MM.1S (cell line): ENCODE measurements around the gene RHOV.

Experiments used
- EZH2 ChIP-seq: fragments of 300-600 bp; sonication (generic); optimal IDR thresholded peaks from 2 replicates; pipeline ENCODE3; 2017; ENCODE audit warnings: low read depth, mild to moderate bottlenecking, antibody characterized with exemption, low read length, mixed read lengths
- EZH2phosphoT487 ChIP-seq: fragments of 300-600 bp; sonication (generic); IDR thresholded peaks from 2 replicates; pipeline ENCODE4 v1.6.1; 2018; ENCODE audit warnings: antibody characterized with exemption, low read length
- TF ChIP-seq, protein P1 (sequence below): fragments of 300-600 bp; sonication (generic); IDR thresholded peaks from 2 replicates; pipeline ENCODE4 v1.5.1; 2016; ENCODE audit warnings: antibody characterized with exemption, low read length, mixed read lengths

DNA sequence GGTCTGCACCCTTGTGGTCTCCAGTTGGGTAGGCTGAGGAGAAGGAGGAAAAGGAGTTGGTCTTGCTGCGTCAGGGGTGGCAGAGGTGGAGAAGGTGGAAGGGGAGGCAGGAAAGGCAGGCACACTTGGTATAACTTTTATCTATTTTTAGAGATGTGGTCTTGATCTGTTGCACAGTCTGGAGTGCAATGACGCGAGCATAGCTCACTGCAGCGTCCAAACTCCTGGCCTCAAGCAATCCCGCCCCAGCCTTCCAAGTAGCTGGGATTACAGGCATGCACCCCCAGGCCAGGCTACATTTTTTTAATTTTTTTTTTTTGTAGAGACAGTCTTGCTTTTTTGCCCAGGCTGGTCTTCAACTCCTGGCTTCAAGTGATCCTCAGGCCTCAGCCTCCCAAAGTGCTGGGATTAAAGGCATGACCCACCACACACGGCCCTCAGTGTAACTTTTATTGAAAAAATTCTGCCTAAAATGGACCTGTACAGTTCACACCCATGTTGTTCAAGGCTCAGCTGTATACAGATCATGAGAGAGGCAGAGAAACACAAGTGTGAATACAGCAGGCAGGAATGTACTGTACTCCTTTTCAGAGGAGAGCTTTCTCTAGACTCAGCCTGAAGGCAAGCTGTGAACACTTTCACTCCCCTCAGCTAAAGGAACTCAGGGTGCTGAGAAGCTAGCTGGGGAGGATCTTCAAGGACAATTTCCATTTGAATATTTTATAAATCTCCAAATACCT is 2.1 kb upstream of the RHOV start:
- TF ChIP-seq EZH2 (no peak), EZH2phosphoT487 (no peak)
- TF ChIP-seq, protein P1, sequence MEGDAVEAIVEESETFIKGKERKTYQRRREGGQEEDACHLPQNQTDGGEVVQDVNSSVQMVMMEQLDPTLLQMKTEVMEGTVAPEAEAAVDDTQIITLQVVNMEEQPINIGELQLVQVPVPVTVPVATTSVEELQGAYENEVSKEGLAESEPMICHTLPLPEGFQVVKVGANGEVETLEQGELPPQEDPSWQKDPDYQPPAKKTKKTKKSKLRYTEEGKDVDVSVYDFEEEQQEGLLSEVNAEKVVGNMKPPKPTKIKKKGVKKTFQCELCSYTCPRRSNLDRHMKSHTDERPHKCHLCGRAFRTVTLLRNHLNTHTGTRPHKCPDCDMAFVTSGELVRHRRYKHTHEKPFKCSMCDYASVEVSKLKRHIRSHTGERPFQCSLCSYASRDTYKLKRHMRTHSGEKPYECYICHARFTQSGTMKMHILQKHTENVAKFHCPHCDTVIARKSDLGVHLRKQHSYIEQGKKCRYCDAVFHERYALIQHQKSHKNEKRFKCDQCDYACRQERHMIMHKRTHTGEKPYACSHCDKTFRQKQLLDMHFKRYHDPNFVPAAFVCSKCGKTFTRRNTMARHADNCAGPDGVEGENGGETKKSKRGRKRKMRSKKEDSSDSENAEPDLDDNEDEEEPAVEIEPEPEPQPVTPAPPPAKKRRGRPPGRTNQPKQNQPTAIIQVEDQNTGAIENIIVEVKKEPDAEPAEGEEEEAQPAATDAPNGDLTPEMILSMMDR: no peak
